ENCODE results near the gene SEM1. TPM values are rescaled to one million over a fixed set of nuclear protein-coding genes. Genes with fewer than 3 reads are reported as not detected.

SEM1 gene
- total RNA-seq, 1 experiment from 2014 or later, result 131 TPM

- no peaks in the 10 kb centered on the region for H3K36me3 ChIP-seq (ENCODE audit: low read depth)
- H2AFZ ChIP-seq, result no peak overlapping the region
These were observed 59.7 kb downstream of the SEM1 start for GRCh38 chr7:96649981-96650380.

GRCh38 chr7:96648784-96649183 lies 60.9 kb downstream of the SEM1 start:
- intact Hi-C loops (cut with micrococcal nuclease; ENCODE audit: unreplicated experiment), result no loop called here
- CTCF ChIA-PET, result no interaction called here
- no TSS peak for BruUV-seq (replicated peaks)

More at GRCh38 chr7:96649981-96650380, 59.7 kb downstream of the SEM1 start:
- CTCF ChIA-PET, result no interaction called here
- Histone ChIP-seq H3K4me2 (no peak overlapping the region), H3K79me2 (ENCODE audit: low read depth) (no peaks in the 10 kb centered on the region), H3K27me3 (ENCODE audit: insufficient read depth, low read depth) (no peaks in the 10 kb centered on the region), H3F3A (ENCODE audit: insufficient read depth, low read depth) (no peaks in the 10 kb centered on the region), H4K20me1 (ENCODE audit: insufficient read depth) (no peaks in the 10 kb centered on the region), H3K27ac (no peak overlapping the region), H3K9me2 (ENCODE audit: insufficient read depth) (no peaks in the 10 kb centered on the region), H3K4me3 (no peak overlapping the region), H3K9me3 (ENCODE audit: insufficient read depth, low read depth) (no peaks in the 10 kb centered on the region), H3K4me1 (replicated peaks; ENCODE audit: insufficient read depth) (no peaks in the 10 kb centered on the region)
- BruUV-seq (replicated peaks), result no TSS peak
- no peak for DNase-seq
- TF ChIP-seq EZH2 (IDR thresholded peaks at IDR 0.05; ENCODE audit: low read depth), result no peak
- TF ChIP-seq CTCF (conservative IDR thresholded peaks at IDR 0.05), result no peak
- intact Hi-C loops (cut with micrococcal nuclease; ENCODE audit: unreplicated experiment), result no loop called here
- POLR2A ChIA-PET (ENCODE audit: unreplicated experiment), result no interaction called here

GRCh38 chr7:96647733-96648132 lies 61.9 kb downstream of the SEM1 start:
- no TSS peak for BruUV-seq (replicated peaks)
- Histone ChIP-seq H2AFZ (no peak overlapping the region), H3K9me2 (ENCODE audit: insufficient read depth) (no peaks in the 10 kb centered on the region), H3K4me1 (replicated peaks; ENCODE audit: insufficient read depth) (no peaks in the 10 kb centered on the region), H3F3A (ENCODE audit: insufficient read depth, low read depth) (no peaks in the 10 kb centered on the region), H3K27me3 (ENCODE audit: insufficient read depth, low read depth) (no peaks in the 10 kb centered on the region), H3K79me2 (ENCODE audit: low read depth) (no peaks in the 10 kb centered on the region), H3K4me2 (no peak overlapping the region), H4K20me1 (ENCODE audit: insufficient read depth) (no peaks in the 10 kb centered on the region), H3K9me3 (ENCODE audit: insufficient read depth, low read depth) (no peaks in the 10 kb centered on the region), H3K27ac (no peak overlapping the region), H3K4me3 (no peak overlapping the region), H3K36me3 (ENCODE audit: low read depth) (no peaks in the 10 kb centered on the region)
- no peak for DNase-seq
- POLR2A ChIA-PET (ENCODE audit: unreplicated experiment), result no interaction called here
- intact Hi-C loops (cut with micrococcal nuclease; ENCODE audit: unreplicated experiment), result no loop called here
- CTCF ChIA-PET, result no interaction called here
- TF ChIP-seq EZH2 (IDR thresholded peaks at IDR 0.05; ENCODE audit: low read depth) (no peak), CTCF (conservative IDR thresholded peaks at IDR 0.05) (no peak)

More at GRCh38 chr7:96648784-96649183, 60.9 kb downstream of the SEM1 start:
- H3K4me3 ChIP-seq, result no peak overlapping the region
- H3K27ac ChIP-seq, result no peak overlapping the region
- H3K27me3 ChIP-seq (ENCODE audit: insufficient read depth, low read depth), result no peaks in the 10 kb centered on the region
- TF ChIP-seq EZH2 (IDR thresholded peaks at IDR 0.05; ENCODE audit: low read depth) (no peak), CTCF (conservative IDR thresholded peaks at IDR 0.05) (no peak)
- H3K79me2 ChIP-seq (ENCODE audit: low read depth), result no peaks in the 10 kb centered on the region
- DNase-seq, result no peak
- H2AFZ ChIP-seq, result no peak overlapping the region
- no peaks in the 10 kb centered on the region for H4K20me1 ChIP-seq (ENCODE audit: insufficient read depth)
- no peaks in the 10 kb centered on the region for H3K4me1 ChIP-seq (replicated peaks; ENCODE audit: insufficient read depth)
- no peaks in the 10 kb centered on the region for H3K9me2 ChIP-seq (ENCODE audit: insufficient read depth)
- H3K9me3 ChIP-seq (ENCODE audit: insufficient read depth, low read depth), result no peaks in the 10 kb centered on the region
- H3F3A ChIP-seq (ENCODE audit: insufficient read depth, low read depth), result no peaks in the 10 kb centered on the region
- POLR2A ChIA-PET (ENCODE audit: unreplicated experiment), result no interaction called here
- H3K36me3 ChIP-seq (ENCODE audit: low read depth), result no peaks in the 10 kb centered on the region
- no peak overlapping the region for H3K4me2 ChIP-seq
